Small intestine (tissue), 7 donors: Measurements from ENCODE around the gene POLN. TPM values are rescaled to one million over a fixed set of nuclear protein-coding genes. Genes with fewer than 3 reads are reported as not detected.

ENCODE experiments used
- DNase-seq, 2 donors: peaks; one replicate each; pipeline versions ENCODE4 v3.0.0 to v3.0.0-alpha.2; 2013
- FAIRE-seq: peaks from 2 replicates; lab custom pipeline; 2012; peaks lifted over from hg19 to GRCh38; lab: Jason Lieb, UNC
- H3K27ac ChIP-seq, 3 donors: one replicate each; pipeline ENCODE4 v1.5.1; 2013; ENCODE audit warnings: low read length in 2 of 3, mild to moderate bottlenecking in 2 of 3, control low read depth in 1 of 3, inconsistent platforms in 1 of 3, low read depth in 1 of 3, moderate library complexity in 1 of 3
- H3K27me3 ChIP-seq, 3 donors: one replicate each; pipeline ENCODE4 v1.6.1; 2013; ENCODE audit warnings: low read length in 3 of 3, inconsistent platforms in 1 of 3; ENCODE audit not compliant: control insufficient read depth in 3 of 3, insufficient read depth in 3 of 3
- H3K36me3 ChIP-seq, 3 donors: one replicate each; pipeline ENCODE4 v1.6.1; 2013; ENCODE audit warnings: low read length in 3 of 3, inconsistent platforms in 1 of 3, low read depth in 1 of 3, mild to moderate bottlenecking in 1 of 3, moderate library complexity in 1 of 3; ENCODE audit not compliant: control insufficient read depth in 3 of 3, insufficient read depth in 2 of 3
- H3K4me1 ChIP-seq, 3 donors: one replicate each; pipeline ENCODE4 v1.6.1; 2013; ENCODE audit warnings: low read length in 2 of 3, inconsistent platforms in 1 of 3, low read depth in 1 of 3, mild to moderate bottlenecking in 1 of 3, moderate library complexity in 1 of 3; ENCODE audit not compliant: control insufficient read depth in 3 of 3, insufficient read depth in 2 of 3
- H3K4me3 ChIP-seq, 3 donors: one replicate each; pipeline ENCODE4 v1.5.1; 2013; ENCODE audit warnings: low read length in 3 of 3, control low read depth in 1 of 3, inconsistent platforms in 1 of 3, low read depth in 1 of 3, mild to moderate bottlenecking in 1 of 3, moderate library complexity in 1 of 3
- H3K9me3 ChIP-seq, 2 donors: one replicate each; pipeline ENCODE4 v1.6.1; 2013; ENCODE audit warnings: low read depth in 1 of 2, low read length in 1 of 2; ENCODE audit not compliant: control insufficient read depth in 2 of 2, insufficient read depth in 1 of 2
- polyA plus RNA-seq, 4 donors: library from polyadenylated mRNA; stranded (reverse) in 3 of 4; unstranded in 1 of 4; fragments of 200-250 nt in 3 of 4; fragments of 120-200 nt in 1 of 4; gene quantifications; one replicate each; pipeline versions ENCODE4 v1.2.1 to v1.2.3, GENCODE V29; 2013
- donor health status: healthy with polysubstance abuse.
- donor health status: control.
- donor health status: control.
- donor health status: Bipolar disorder and iron deficiency.
- donor health status: healthy.

POLN gene
- polyA plus RNA-seq, 4 donors: 0.89 to 2.2 (median 1.2) TPM

DNA sequence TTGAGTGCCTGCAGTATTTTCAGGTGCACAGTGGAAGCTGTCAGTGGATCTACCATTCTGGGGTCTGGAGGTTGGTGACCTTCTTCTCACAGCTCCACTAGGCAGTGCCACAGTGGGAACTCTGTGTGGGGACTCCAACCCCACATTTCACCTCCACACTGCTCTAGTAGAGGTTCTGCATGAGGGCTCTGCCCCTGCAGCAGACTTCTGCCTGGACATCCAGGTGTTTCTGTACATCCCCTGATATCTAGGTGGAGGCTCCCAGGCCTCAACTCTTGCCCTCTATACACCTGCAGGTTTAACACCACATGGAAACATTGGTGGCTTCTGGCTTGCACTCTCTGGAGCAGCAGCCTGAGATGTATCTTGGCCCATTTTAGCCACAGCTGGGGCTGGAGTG is 216.1 kb downstream of the POLN start:
- no peak for DNase-seq
- Histone ChIP-seq H3K9me3 (peaks cover 1 to 7% of the 10 kb centered on the region in 2 donors), H3K36me3 (no peaks in the 10 kb centered on the region), H3K27ac (no peak overlapping the region), H3K4me3 (no peak overlapping the region), H3K4me1 (peaks cover 0 to 7% (median 0%) of the 10 kb centered on the region in 3 donors), H3K27me3 (peaks cover 0 to 1% (median 0%) of the 10 kb centered on the region in 3 donors)
- FAIRE-seq: no peak

DNA sequence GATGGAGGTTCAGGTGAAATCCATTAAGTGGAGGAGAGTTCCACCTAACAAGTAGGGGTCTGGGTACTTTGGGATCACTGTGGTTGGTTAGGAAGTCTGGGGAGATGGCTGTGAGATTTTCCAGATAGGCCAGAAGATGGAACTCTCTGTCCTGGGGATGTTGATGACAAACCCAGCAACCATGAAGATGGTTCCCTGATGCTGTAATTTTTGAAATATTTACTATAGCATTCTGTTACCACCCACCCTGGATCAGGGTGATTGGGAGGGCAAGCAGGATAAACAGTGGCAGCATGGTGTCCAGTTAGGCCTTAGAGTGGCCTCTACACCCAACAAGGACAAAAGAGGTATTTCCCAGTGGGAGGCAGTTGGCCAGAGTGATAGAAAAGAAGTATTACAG is 217.2 kb downstream of the POLN start:
- no peak for DNase-seq
- Histone ChIP-seq H3K36me3 (no peaks in the 10 kb centered on the region), H3K9me3 (peaks cover 1 to 7% of the 10 kb centered on the region in 2 donors), H3K27ac (no peak overlapping the region), H3K4me1 (peaks cover 0 to 9% (median 0%) of the 10 kb centered on the region in 3 donors), H3K4me3 (no peak overlapping the region), H3K27me3 (peaks cover 0 to 1% (median 0%) of the 10 kb centered on the region in 3 donors)
- FAIRE-seq: no peak

Other genes with a start within 250 kb of the POLN start
- 10 to 100 TPM; 12.7 to 35.1 (median 22.6) TPM for gene NELFA, start 233.1 kb downstream of the POLN start, polyA plus RNA-seq
- gene NAT8L, start 182.8 kb downstream of the POLN start, polyA plus RNA-seq: 1 to 10 TPM in 1 of 4 donors, under 1 TPM in 2, not detected in 1; under 0.01 to 1.8 (median 0.31) TPM
- 10 to 100 TPM in 1 of 4 donors, 1 to 10 TPM in 3; 4.0 to 16.4 (median 5.1) TPM for gene HAUS3, start within 50 bp of the POLN start, polyA plus RNA-seq
- gene MXD4, start 20.0 kb upstream of the POLN start, polyA plus RNA-seq: 10 to 100 TPM; 24.0 to 46.7 (median 32.7) TPM
- 10 to 100 TPM in 2 of 4 donors, 1 to 10 TPM in 2; 8.6 to 29.5 (median 12.8) TPM for gene ZFYVE28, start 176.5 kb upstream of the POLN start, polyA plus RNA-seq
- gene CFAP99, start 176.8 kb upstream of the POLN start, polyA plus RNA-seq: under 1 TPM in 3 of 4 donors, not detected in 1; 0.15 to 0.67 (median 0.16) TPM
- 10 to 100 TPM; 18.6 to 39.7 (median 26.8) TPM for gene RNF4, start 227.0 kb upstream of the POLN start, polyA plus RNA-seq